H1 (cell line): ENCODE results near the gene NELL2. TPM values are rescaled to one million over a fixed set of nuclear protein-coding genes. Genes with fewer than 3 reads are reported as not detected.

Source experiments
- CTCF ChIA-PET: fragments of 300-600 bp; sonication (Branson Sonifier 250); formaldehyde crosslinking; loops from one replicate; lab custom pipeline; 2021; ENCODE audit not compliant: partially characterized antibody; lab: Charles Lee
- POLR2A ChIA-PET: fragments of 300-600 bp; sonication (Branson Sonifier 250); formaldehyde crosslinking; loops from one replicate; lab custom pipeline; 2021; ENCODE audit warnings: inconsistent platforms; ENCODE audit not compliant: partially characterized antibody; lab: Charles Lee
- DNase-seq, 2 experiments: peaks; one replicate each; pipeline versions ENCODE4 v3.0.0 to v3.0.0-alpha.2; 2010 to 2022; ENCODE audit warnings: low spot score in 2 of 2, low read depth in 1 of 2, mixed read lengths in 1 of 2
- FAIRE-seq: peaks from 2 replicates; lab custom pipeline; 2011; peaks lifted over from hg19 to GRCh38; lab: Jason Lieb, UNC
- H2AFZ ChIP-seq: 2 replicates; pipeline ENCODE4 v1.8.1; 2012; ENCODE audit warnings: low read length, inconsistent platforms
- H2AK5ac ChIP-seq: 2 replicates; pipeline ENCODE4 v1.6.1; 2013; ENCODE audit warnings: low read depth, low read length
- H2BK120ac ChIP-seq: replicated peaks from 2 replicates; pipeline ENCODE3; 2013; ENCODE audit warnings: low read depth, low read length, inconsistent platforms
- H2BK12ac ChIP-seq: 2 replicates; pipeline ENCODE4 v1.6.1; 2013; ENCODE audit warnings: low read depth, low read length
- H2BK15ac ChIP-seq: 2 replicates; pipeline ENCODE4 v1.6.1; 2013; ENCODE audit warnings: low read length
- H2BK20ac ChIP-seq: 2 replicates; pipeline ENCODE4 v1.6.1; 2013; ENCODE audit warnings: low read length
- H2BK5ac ChIP-seq: 2 replicates; pipeline ENCODE4 v1.6.1; 2013; ENCODE audit warnings: low read depth, low read length
- H3K14ac ChIP-seq: 2 replicates; pipeline ENCODE4 v1.6.1; 2013; ENCODE audit warnings: inconsistent platforms; ENCODE audit not compliant: insufficient read length
- H3K18ac ChIP-seq: 2 replicates; pipeline ENCODE4 v1.6.1; 2013; ENCODE audit warnings: low read length; ENCODE audit errors: extremely low read depth
- H3K23ac ChIP-seq: 2 replicates; pipeline ENCODE4 v1.6.1; 2013; ENCODE audit warnings: inconsistent platforms; ENCODE audit not compliant: insufficient read length
- H3K23me2 ChIP-seq: 2 replicates; pipeline ENCODE4 v1.6.1; 2013; ENCODE audit warnings: low read depth, low read length
- H3K27ac ChIP-seq: 2 replicates; pipeline ENCODE4 v1.6.1; 2011; ENCODE audit warnings: low read depth, low read length, inconsistent platforms
- H3K27me3 ChIP-seq, 4 experiments: replicated peaks in 1 of 4; 1 replicate in 1 of 4; 2 replicates in 3 of 4; pipeline versions ENCODE4 v1.6.1 to v1.8.1; 2011 to 2013; ENCODE audit warnings: low read length in 3 of 4, mild to moderate bottlenecking in 3 of 4, inconsistent platforms in 2 of 4, mixed read lengths in 2 of 4, moderate library complexity in 1 of 4; ENCODE audit not compliant: control insufficient read depth in 3 of 4, insufficient read depth in 3 of 4; ENCODE audit errors: extremely low read depth in 1 of 4
- H3K36me3 ChIP-seq, 4 experiments: 2 replicates each; pipeline versions ENCODE4 v1.6.1 to v1.8.1; 2011 to 2013; ENCODE audit warnings: mild to moderate bottlenecking in 4 of 4, low read length in 3 of 4, moderate library complexity in 2 of 4, control low read depth in 1 of 4, inconsistent platforms in 1 of 4; ENCODE audit not compliant: insufficient read depth in 4 of 4, control insufficient read depth in 2 of 4
- H3K4ac ChIP-seq: replicated peaks from 2 replicates; pipeline ENCODE3; 2013; ENCODE audit warnings: low read length, low read depth, mixed read lengths, inconsistent platforms; ENCODE audit not compliant: insufficient read length
- H3K4me1 ChIP-seq, 4 experiments: replicated peaks in 1 of 4; 1 replicate in 1 of 4; 2 replicates in 3 of 4; pipeline versions ENCODE4 v1.6.1 to v1.8.1; 2011 to 2013; ENCODE audit warnings: low read length in 3 of 4, inconsistent platforms in 2 of 4, mixed read lengths in 1 of 4; ENCODE audit not compliant: insufficient read depth in 4 of 4, control insufficient read depth in 3 of 4
- H3K4me2 ChIP-seq, 2 experiments: 2 replicates each; pipeline versions ENCODE4 v1.6.1 to v1.8.1; 2011 to 2013; ENCODE audit warnings: low read depth in 2 of 2, low read length in 2 of 2, control low read depth in 1 of 2, inconsistent platforms in 1 of 2, mild to moderate bottlenecking in 1 of 2; ENCODE audit not compliant: insufficient read depth in 1 of 2
- H3K4me3 ChIP-seq, 4 experiments: fragments of 200-600, 300-600 bp in 1 of 4; sonication (generic), shearing (Covaris generic), sonication (Bioruptor Twin) in 1 of 4; 2 replicates each; pipeline versions ENCODE4 v1.5.1 to v1.8.1; 2011 to 2016; ENCODE audit warnings: low read length in 4 of 4, low read depth in 3 of 4, control low read depth in 2 of 4, inconsistent platforms in 2 of 4, mild to moderate bottlenecking in 2 of 4, mixed read lengths in 1 of 4, moderate library complexity in 1 of 4; ENCODE audit not compliant: insufficient read depth in 2 of 4; ENCODE audit errors: extremely low read depth in 1 of 4
- H3K56ac ChIP-seq: replicated peaks from 2 replicates; pipeline ENCODE3; 2013; ENCODE audit warnings: low read depth, mild to moderate bottlenecking, mixed read lengths, low read length, inconsistent platforms; ENCODE audit not compliant: insufficient read length
- H3K79me1 ChIP-seq: 2 replicates; pipeline ENCODE4 v1.6.1; 2013; ENCODE audit warnings: low read depth, low read length, control low read depth
- H3K79me2 ChIP-seq, 2 experiments: 2 replicates each; pipeline versions ENCODE4 v1.6.1 to v1.8.1; 2012 to 2013; ENCODE audit warnings: low read length in 2 of 2, mild to moderate bottlenecking in 2 of 2, inconsistent platforms in 1 of 2; ENCODE audit not compliant: insufficient read depth in 2 of 2, control insufficient read depth in 1 of 2
- H3K9ac ChIP-seq, 4 experiments: replicated peaks in 1 of 4; 1 replicate in 1 of 4; 2 replicates in 3 of 4; pipeline versions ENCODE4 v1.6.1 to v1.8.1; 2011 to 2013; ENCODE audit warnings: low read depth in 3 of 4, low read length in 3 of 4, control low read depth in 2 of 4, mild to moderate bottlenecking in 2 of 4, moderate library complexity in 2 of 4, inconsistent platforms in 1 of 4; ENCODE audit errors: extremely low read depth in 1 of 4
- H3K9me3 ChIP-seq, 2 experiments: 2 replicates each; pipeline versions ENCODE4 v1.6.1 to v1.8.1; 2012 to 2013; ENCODE audit warnings: mild to moderate bottlenecking in 2 of 2, moderate library complexity in 2 of 2, control low read depth in 1 of 2, inconsistent platforms in 1 of 2, low read depth in 1 of 2, low read length in 1 of 2, mixed read lengths in 1 of 2; ENCODE audit not compliant: insufficient read depth in 2 of 2
- H4K20me1 ChIP-seq, 2 experiments: replicated peaks in 1 of 2; 2 replicates each; pipeline versions ENCODE3 to v1.8.1; 2011 to 2013; ENCODE audit warnings: inconsistent platforms in 2 of 2, low read length in 2 of 2, mild to moderate bottlenecking in 1 of 2; ENCODE audit not compliant: insufficient read depth in 2 of 2, control insufficient read depth in 1 of 2
- H4K5ac ChIP-seq: 2 replicates; pipeline ENCODE4 v1.6.1; 2013; ENCODE audit warnings: low read length, low read depth, mixed read lengths, inconsistent platforms; ENCODE audit not compliant: insufficient read length
- H4K8ac ChIP-seq: 2 replicates; pipeline ENCODE4 v1.8.0; 2013; ENCODE audit warnings: mild to moderate bottlenecking, moderate library complexity, low read length, inconsistent platforms; ENCODE audit not compliant: insufficient read depth; ENCODE audit errors: extremely low read depth
- H4K91ac ChIP-seq: replicated peaks from 2 replicates; pipeline ENCODE3; 2013; ENCODE audit warnings: low read length, mixed read lengths, inconsistent platforms; ENCODE audit not compliant: insufficient read length
- ASH2L ChIP-seq: fragments of 200-600, 300-600 bp; sonication (generic); IDR thresholded peaks from one replicate; pipeline ENCODE4 v1.7.1; 2017; ENCODE audit warnings: low read length
- BACH1 ChIP-seq: IDR thresholded peaks from 2 replicates; pipeline ENCODE4 v1.6.1; 2012; ENCODE audit warnings: low read length, improper control_type of control experiment
- BCL11A ChIP-seq, 2 experiments: IDR thresholded peaks; one replicate each; pipeline ENCODE4 v1.6.1; 2011; ENCODE audit warnings: low read depth in 2 of 2, low read length in 2 of 2, mild to moderate bottlenecking in 2 of 2
- CBX5 ChIP-seq: fragments of 300-800, 300-1000 bp; sonication (generic); IDR thresholded peaks from 2 replicates; pipeline ENCODE4 v1.7.1; 2016; ENCODE audit warnings: antibody characterized with exemption, low read length, low read depth
- CTBP2 ChIP-seq: IDR thresholded peaks from 2 replicates; pipeline ENCODE4 v1.7.0; 2011; ENCODE audit warnings: borderline replicate concordance, mild to moderate bottlenecking, moderate library complexity, mixed read lengths, low read length; ENCODE audit not compliant: insufficient read depth, insufficient read length
- EZH2 ChIP-seq: fragments of 200-600 bp; sonication (generic); IDR thresholded peaks from 2 replicates; pipeline ENCODE4 v1.7.1; 2012; ENCODE audit warnings: low read depth, mild to moderate bottlenecking, moderate library complexity, low read length, inconsistent platforms; ENCODE audit not compliant: severe bottlenecking
- FOSL1 ChIP-seq: IDR thresholded peaks from 2 replicates; pipeline ENCODE4 v1.6.1; 2011; ENCODE audit warnings: mild to moderate bottlenecking, low read depth, low read length, moderate library complexity; ENCODE audit not compliant: insufficient read depth
- JUN ChIP-seq: IDR thresholded peaks from 2 replicates; pipeline ENCODE4 v1.6.1; 2011; ENCODE audit warnings: low read depth, mild to moderate bottlenecking, improper control_type of control experiment, low read length
- POLR2AphosphoS5 ChIP-seq: IDR thresholded peaks from 2 replicates; pipeline ENCODE4 v1.6.1; 2011; ENCODE audit warnings: low read depth, low read length
- RNF2 ChIP-seq: fragments of 200-900, 300-1000 bp; sonication (generic); IDR thresholded peaks from 2 replicates; pipeline ENCODE4 v1.7.1; 2016; ENCODE audit warnings: borderline replicate concordance, low read depth, mild to moderate bottlenecking, antibody characterized with exemption, low read length; ENCODE audit not compliant: poor library complexity, severe bottlenecking; ENCODE audit errors: missing control alignments
- SIRT6 ChIP-seq: IDR thresholded peaks from one replicate; pipeline ENCODE4 v1.7.1; 2012; ENCODE audit warnings: low read length, inconsistent platforms
- SP1 ChIP-seq: IDR thresholded peaks from 2 replicates; pipeline ENCODE4 v1.6.1; 2011; ENCODE audit warnings: low read depth, low read length
- TAF1 ChIP-seq: IDR thresholded peaks from 2 replicates; pipeline ENCODE4 v1.6.1; 2011; ENCODE audit warnings: mild to moderate bottlenecking, low read depth, low read length
- WGBS, 2 experiments: shearing (Covaris generic) in 1 of 2; methylation state at CpG; one replicate each; pipeline versions ENCODE4 v1.1.6 to v1.1.7; 2013 to 2015; ENCODE audit warnings: low lambda C conversion rate in 2 of 2, mixed read lengths in 2 of 2, inconsistent platforms in 1 of 2, low coverage in 1 of 2, missing lambda C conversion rate in 1 of 2; ENCODE audit not compliant: insufficient replicate concordance in 2 of 2, insufficient coverage in 1 of 2, insufficient read length in 1 of 2; ENCODE audit errors: extremely low coverage in 1 of 2, missing lambda C conversion rate in 1 of 2; 5-methylcytosine and 5-hydroxymethylcytosine counted together
- polyA plus RNA-seq, 7 experiments: library from polyadenylated mRNA; depleted of rRNA in 3 of 7; stranded (reverse) in 5 of 7; unstranded in 2 of 7; fragments of >200 nt in 5 of 7; fragments of 200-250 nt in 2 of 7; gene quantifications; 1 replicate in 5 of 7; 2 replicates in 1 of 7; 4 replicates in 1 of 7; pipeline versions ENCODE4 v1.2.1 to v1.2.3, GENCODE V29; 2011 to 2013; ENCODE audit warnings: missing spikeins in 2 of 7, mixed read lengths in 2 of 7
- total RNA-seq: library from RNA; stranded (reverse); fragmentation: NEBNext Ultra II Directional; extraction: Animal tissue kit (Norgen Biotek cat#: 25700); gene quantifications from 2 replicates; pipeline ENCODE4 v1.2.1, GENCODE V29; 2021

Gene NELL2
- total and polyA plus RNA-seq, 2 of the 8 experiments (the other 6 are each of a cell fraction or from before 2014, with no cell fraction given), result 54.2 to 56.8 TPM

DNA sequence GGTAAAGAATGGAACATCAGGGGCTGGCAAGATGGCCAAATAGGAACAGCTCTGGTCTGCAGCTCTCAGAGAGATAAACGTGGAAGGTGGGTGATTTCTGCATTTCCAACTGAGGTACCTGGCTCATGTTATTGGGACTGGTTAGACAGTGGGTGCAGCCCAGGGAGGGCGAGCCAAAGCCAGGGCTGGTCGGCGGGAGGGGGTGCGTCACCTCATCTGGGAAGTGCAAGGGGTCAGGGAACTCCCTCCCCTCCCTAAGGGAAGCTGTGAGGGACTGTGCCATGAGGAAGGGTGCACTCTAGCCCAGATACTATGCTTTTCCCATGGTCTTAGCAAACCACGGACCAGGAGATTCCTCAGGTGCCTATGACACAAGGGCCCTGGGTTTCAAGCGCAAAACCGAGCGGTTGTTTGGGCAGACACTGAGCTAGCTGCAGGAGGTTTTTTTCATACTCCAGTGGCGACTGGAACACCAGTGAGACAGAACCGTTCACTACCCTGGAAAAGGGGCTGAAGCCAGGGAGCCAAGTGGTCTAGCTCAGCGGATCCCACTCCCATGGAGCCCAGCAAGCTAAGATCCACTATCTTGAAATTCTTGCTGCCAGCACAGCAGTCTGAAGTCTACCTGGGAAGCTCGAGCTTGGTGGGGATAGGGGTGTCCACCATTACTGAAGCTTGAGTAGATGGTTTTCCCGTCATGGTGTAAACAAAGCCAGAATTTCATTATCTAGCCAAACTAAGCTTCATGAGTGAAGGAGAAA lies 317.6 kb downstream of the NELL2 start:
- Histone ChIP-seq H2BK5ac (no peak overlapping the region), H3K18ac (no peak overlapping the region), H4K5ac (no peak overlapping the region), H2AFZ (no peak overlapping the region), H3K56ac (no peak overlapping the region), H3K27ac (no peak overlapping the region), H3K4me2 (no peak overlapping the region), H2AK5ac (no peak overlapping the region), H3K27me3 (no peaks in the 10 kb centered on the region), H3K23ac (no peak overlapping the region), H3K23me2 (no peaks in the 10 kb centered on the region), H4K91ac (no peak overlapping the region), H4K8ac (no peak overlapping the region), H3K14ac (no peak overlapping the region), H3K36me3 (no peaks in the 10 kb centered on the region), H2BK15ac (no peak overlapping the region), H4K20me1 (no peaks in the 10 kb centered on the region), H3K4me3 (no peak overlapping the region), H3K9ac (no peak overlapping the region), H3K4me1 (peaks cover 0 to 3% (median 0%) of the 10 kb centered on the region in 4 experiments; a peak in 1 of 7 replicates), H3K79me2 (no peaks in the 10 kb centered on the region), H2BK12ac (no peak overlapping the region), H3K9me3 (no peaks in the 10 kb centered on the region; a peak in 1 of 4 replicates), H3K79me1 (no peaks in the 10 kb centered on the region), H2BK20ac (no peak overlapping the region), H2BK120ac (no peak overlapping the region), H3K4ac (no peak overlapping the region)
- FAIRE-seq, result no peak
- ChIA-PET CTCF (interaction anchor here (0.7 to 1.5 kb wide), 3 partner anchors 14 to 558 kb away, joined by 3 read pairs; no protein-coding TSS in a partner anchor), POLR2A (no interaction called here)
- no peak for DNase-seq
- WGBS, 2 experiments, result 95% methylated on average over 14 of the region's 14 CpGs; no CpG with 5 or more reads in 1 of the 2 experiments
- TF ChIP-seq BACH1 (no peak), EZH2 (no peak), SIRT6 (no peak), FOSL1 (no peak), RNF2 (no peak), JUN (no peak), ASH2L (no peak), BCL11A (IDR thresholded peaks at IDR 0.05; ENCODE audit: low read depth in 2 of 2, low read length in 2 of 2) (no peak), POLR2AphosphoS5 (no peak), SP1 (no peak), TAF1 (no peak), CTBP2 (no peak), CBX5 (no peak)
